GM23338 (cell line): Measurements from ENCODE around the gene SLC16A6. TPM values are rescaled to one million over a fixed set of nuclear protein-coding genes. Genes with fewer than 3 reads are reported as not detected.
"Not testable (repeated sequence)": the region's sequence is repeated elsewhere in the genome, so short reads cannot be mapped to it uniquely, and the experiment has no call there.

Experiments
- ATAC-seq: fragments of 200-7000 bp; cut with Tn5 transposase; 3 replicates; pipeline ENCODE4 v1.9.1; 2020
- DNase-seq: peaks from one replicate; pipeline ENCODE4 v3.0.0-alpha.2; 2015; ENCODE audit warnings: low spot score
- H2AFZ ChIP-seq: fragments of 200-600 bp; sonication (generic); 2 replicates; pipeline ENCODE4 v1.8.0; 2016; ENCODE audit warnings: antibody characterized with exemption, mild to moderate bottlenecking, moderate library complexity
- H3F3A ChIP-seq: fragments of 200-600 bp; sonication (generic); replicated peaks from 2 replicates; pipeline ENCODE4 v1.8.0; 2017; ENCODE audit warnings: antibody characterized with exemption, mixed run types, low read depth
- H3K27ac ChIP-seq: fragments of 200-600 bp; sonication (generic); 2 replicates; pipeline ENCODE4 v1.6.1; 2016; ENCODE audit warnings: low read depth
- H3K27me3 ChIP-seq: fragments of 200-600 bp; sonication (generic); 2 replicates; pipeline ENCODE4 v1.8.0; 2016; ENCODE audit warnings: mild to moderate bottlenecking, mixed run types, moderate library complexity; ENCODE audit not compliant: insufficient read depth
- H3K36me3 ChIP-seq: fragments of 200-600 bp; sonication (generic); 2 replicates; pipeline ENCODE4 v1.8.0; 2016; ENCODE audit warnings: mild to moderate bottlenecking; ENCODE audit not compliant: insufficient read depth
- H3K4me1 ChIP-seq: fragments of 200-600 bp; sonication (generic); 2 replicates; pipeline ENCODE4 v1.8.0; 2016; ENCODE audit warnings: mild to moderate bottlenecking, moderate library complexity; ENCODE audit not compliant: insufficient read depth
- H3K4me2 ChIP-seq: fragments of 200-600 bp; sonication (generic); 2 replicates; pipeline ENCODE4 v1.7.1; 2017; ENCODE audit warnings: mixed run types
- H3K4me3 ChIP-seq: fragments of 200-600 bp; sonication (generic); 2 replicates; pipeline ENCODE4 v1.6.1; 2016; ENCODE audit warnings: mixed run types
- H3K79me2 ChIP-seq: fragments of 200-600 bp; sonication (generic); replicated peaks from 2 replicates; pipeline ENCODE4 v1.8.0; 2017; ENCODE audit warnings: mild to moderate bottlenecking; ENCODE audit not compliant: insufficient read depth
- H3K9me2 ChIP-seq: fragments of 200-600 bp; sonication (generic); 2 replicates; pipeline ENCODE4 v1.8.0; 2017; ENCODE audit not compliant: insufficient read depth
- H4K20me1 ChIP-seq: fragments of 200-600 bp; sonication (generic); replicated peaks from 2 replicates; pipeline ENCODE4 v1.8.0; 2017; ENCODE audit warnings: mild to moderate bottlenecking; ENCODE audit not compliant: insufficient read depth
- H3K27ac Mint-ChIP-seq: 2 replicates; pipeline ENCODE4 v1.8.0; 2020; ENCODE audit warnings: inconsistent platforms, mild to moderate bottlenecking, moderate library complexity, mixed read lengths
- H3K27me3 Mint-ChIP-seq: 3 replicates; pipeline ENCODE4 v1.8.0; 2022; ENCODE audit warnings: low read depth, mild to moderate bottlenecking, moderate library complexity, mixed read lengths, inconsistent platforms; ENCODE audit not compliant: insufficient read depth, poor library complexity
- H3K36me3 Mint-ChIP-seq: 3 replicates; pipeline ENCODE4 v1.8.0; 2021; ENCODE audit warnings: low read depth, mild to moderate bottlenecking, inconsistent platforms, moderate library complexity, mixed read lengths
- H3K4me1 Mint-ChIP-seq: 3 replicates; pipeline ENCODE4 v1.8.0; 2020; ENCODE audit warnings: mild to moderate bottlenecking, inconsistent platforms, mixed read lengths
- H3K4me3 Mint-ChIP-seq: 3 replicates; pipeline ENCODE4 v1.8.0; 2021; ENCODE audit warnings: moderate library complexity, mild to moderate bottlenecking, inconsistent platforms, mixed read lengths
- H3K9me3 Mint-ChIP-seq: 3 replicates; pipeline ENCODE4 v1.8.0; 2020; ENCODE audit warnings: moderate library complexity, mild to moderate bottlenecking, inconsistent platforms, mixed read lengths
- EZH2 ChIP-seq: fragments of 200-600 bp; sonication (generic); IDR thresholded peaks from one replicate; pipeline ENCODE4 v1.8.0; 2017; ENCODE audit warnings: antibody characterized with exemption, mild to moderate bottlenecking, low read depth; ENCODE audit not compliant: unreplicated experiment
- EZH2phosphoT487 ChIP-seq: fragments of 200-600 bp; sonication (generic); IDR thresholded peaks from one replicate; pipeline ENCODE4 v1.8.1; 2018; ENCODE audit warnings: antibody characterized with exemption; ENCODE audit not compliant: unreplicated experiment
- JUNB ChIP-seq: IDR thresholded peaks from one replicate; pipeline ENCODE4 v1.6.1; 2016; ENCODE audit warnings: antibody characterized with exemption; ENCODE audit not compliant: unreplicated experiment
- NANOG ChIP-seq: IDR thresholded peaks from 2 replicates; pipeline ENCODE4 v1.6.1; 2016; ENCODE audit warnings: antibody characterized with exemption, borderline replicate concordance
- POLR2AphosphoS5 ChIP-seq: IDR thresholded peaks from 2 replicates; pipeline ENCODE4 v1.6.1; 2016; ENCODE audit warnings: antibody characterized with exemption, low read depth
- REST ChIP-seq: IDR thresholded peaks from one replicate; pipeline ENCODE4 v1.6.1; 2018; ENCODE audit warnings: antibody characterized with exemption; ENCODE audit not compliant: unreplicated experiment
- STAT1 ChIP-seq: IDR thresholded peaks from one replicate; pipeline ENCODE4 v1.6.1; 2016; ENCODE audit warnings: antibody characterized with exemption; ENCODE audit not compliant: unreplicated experiment
- ZNF114 ChIP-seq: fragments of 250-450 bp; sonication (Bioruptor Pico); IDR thresholded peaks from 2 replicates; pipeline ENCODE4 v1.5.0; 2020; ENCODE audit warnings: mild to moderate bottlenecking, moderate library complexity
- ZNF331 ChIP-seq: fragments of 250-450 bp; sonication (Bioruptor Pico); IDR thresholded peaks from 2 replicates; pipeline ENCODE4 v1.5.0; 2020; ENCODE audit warnings: low read depth, mild to moderate bottlenecking, moderate library complexity
- polyA plus RNA-seq: library from polyadenylated mRNA; unstranded; fragments of >200 nt; fragmentation: Nextera tagmentation; extraction: Ambion mirVana; gene quantifications from 2 replicates; pipeline ENCODE4 v1.2.1, GENCODE V29; 2016
- total RNA-seq: library from RNA; depleted of rRNA; stranded (reverse); fragments of >200 nt; shearing (Covaris generic); gene quantifications from 2 replicates; pipeline ENCODE4 v1.2.3, GENCODE V29; 2014
- TF ChIP-seq, protein P1 (sequence below): IDR thresholded peaks from 2 replicates; pipeline ENCODE4 v1.6.1; 2016; ENCODE audit warnings: antibody characterized with exemption
- TF ChIP-seq, protein P2 (sequence below), 2 experiments: fragments of 200-600 bp in 1 of 2; sonication (generic) in 1 of 2; conservative IDR thresholded peaks; 2 replicates each; pipeline versions ENCODE4 v1.5.1 to v1.6.1; 2016 to 2017; ENCODE audit warnings: antibody characterized with exemption in 2 of 2, low read depth in 2 of 2, mild to moderate bottlenecking in 2 of 2, moderate library complexity in 1 of 2

Gene SLC16A6
- total and polyA plus RNA-seq, 2 experiments from 2014 or later = not detected

GRCh38 chr17:68256701-68257100 lies 34.2 kb downstream of the SLC16A6 start:
- not testable (repeated sequence) for H4K20me1 ChIP-seq, H3K27me3 Mint-ChIP-seq, H3K9me2 ChIP-seq, H3K4me2 ChIP-seq, H3K4me3 Mint-ChIP-seq, H3K79me2 ChIP-seq, H3K27ac ChIP-seq, H3K27ac Mint-ChIP-seq, ATAC-seq, H3K9me3 Mint-ChIP-seq, H3F3A ChIP-seq, H3K4me1 ChIP-seq, DNase-seq, H3K4me3 ChIP-seq, H3K27me3 ChIP-seq, H2AFZ ChIP-seq
- H3K36me3 Mint-ChIP-seq = peaks cover 20% of the 10 kb centered on the region; the same call in 2 of the 3 replicates
- H3K36me3 ChIP-seq = peaks cover 10% of the 10 kb centered on the region; the same call in 1 of the 2 replicates
- peaks cover 17% of the 10 kb centered on the region for H3K4me1 Mint-ChIP-seq

- TF ChIP-seq POLR2AphosphoS5 = no peak
- TF ChIP-seq EZH2 = no peak
- TF ChIP-seq ZNF331 (CRISPR knock-in tag) = no peak
- no peak for TF ChIP-seq EZH2phosphoT487
- TF ChIP-seq, protein P1, sequence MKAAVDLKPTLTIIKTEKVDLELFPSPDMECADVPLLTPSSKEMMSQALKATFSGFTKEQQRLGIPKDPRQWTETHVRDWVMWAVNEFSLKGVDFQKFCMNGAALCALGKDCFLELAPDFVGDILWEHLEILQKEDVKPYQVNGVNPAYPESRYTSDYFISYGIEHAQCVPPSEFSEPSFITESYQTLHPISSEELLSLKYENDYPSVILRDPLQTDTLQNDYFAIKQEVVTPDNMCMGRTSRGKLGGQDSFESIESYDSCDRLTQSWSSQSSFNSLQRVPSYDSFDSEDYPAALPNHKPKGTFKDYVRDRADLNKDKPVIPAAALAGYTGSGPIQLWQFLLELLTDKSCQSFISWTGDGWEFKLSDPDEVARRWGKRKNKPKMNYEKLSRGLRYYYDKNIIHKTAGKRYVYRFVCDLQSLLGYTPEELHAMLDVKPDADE = no peak
- no peak for TF ChIP-seq JUNB
- TF ChIP-seq NANOG = no peak
- no peak for TF ChIP-seq STAT1
- TF ChIP-seq, protein P2, sequence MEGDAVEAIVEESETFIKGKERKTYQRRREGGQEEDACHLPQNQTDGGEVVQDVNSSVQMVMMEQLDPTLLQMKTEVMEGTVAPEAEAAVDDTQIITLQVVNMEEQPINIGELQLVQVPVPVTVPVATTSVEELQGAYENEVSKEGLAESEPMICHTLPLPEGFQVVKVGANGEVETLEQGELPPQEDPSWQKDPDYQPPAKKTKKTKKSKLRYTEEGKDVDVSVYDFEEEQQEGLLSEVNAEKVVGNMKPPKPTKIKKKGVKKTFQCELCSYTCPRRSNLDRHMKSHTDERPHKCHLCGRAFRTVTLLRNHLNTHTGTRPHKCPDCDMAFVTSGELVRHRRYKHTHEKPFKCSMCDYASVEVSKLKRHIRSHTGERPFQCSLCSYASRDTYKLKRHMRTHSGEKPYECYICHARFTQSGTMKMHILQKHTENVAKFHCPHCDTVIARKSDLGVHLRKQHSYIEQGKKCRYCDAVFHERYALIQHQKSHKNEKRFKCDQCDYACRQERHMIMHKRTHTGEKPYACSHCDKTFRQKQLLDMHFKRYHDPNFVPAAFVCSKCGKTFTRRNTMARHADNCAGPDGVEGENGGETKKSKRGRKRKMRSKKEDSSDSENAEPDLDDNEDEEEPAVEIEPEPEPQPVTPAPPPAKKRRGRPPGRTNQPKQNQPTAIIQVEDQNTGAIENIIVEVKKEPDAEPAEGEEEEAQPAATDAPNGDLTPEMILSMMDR (conservative IDR thresholded peaks at IDR 0.05; ENCODE audit: low read depth in 2 of 2) = no peak
- no peak for TF ChIP-seq REST
- no peak for TF ChIP-seq ZNF114 (CRISPR knock-in tag)
- H2AFZ ChIP-seq = no peak overlapping the region
- H3F3A ChIP-seq = no peaks in the 10 kb centered on the region
- H3K36me3 ChIP-seq = peaks cover 10% of the 10 kb centered on the region; the same call in 1 of the 2 replicates
- peaks cover 5% of the 10 kb centered on the region; the same call in 1 of the 2 replicates for H3K4me1 ChIP-seq
- H3K4me1 Mint-ChIP-seq = peaks cover 17% of the 10 kb centered on the region
- H3K27me3 ChIP-seq = no peaks in the 10 kb centered on the region
- DNase-seq (no peak), ATAC-seq (no peak)
- H3K27ac Mint-ChIP-seq = no peak overlapping the region
- H3K9me3 Mint-ChIP-seq = no peaks in the 10 kb centered on the region
- H3K4me3 Mint-ChIP-seq = no peak overlapping the region
- no peaks in the 10 kb centered on the region for H3K9me2 ChIP-seq
- no peak overlapping the region for H3K27ac ChIP-seq
- H4K20me1 ChIP-seq = no peaks in the 10 kb centered on the region
- H3K4me2 ChIP-seq = no peak overlapping the region
- H3K4me3 ChIP-seq = no peak overlapping the region
- H3K79me2 ChIP-seq = no peaks in the 10 kb centered on the region
- peaks cover 6% of the 10 kb centered on the region for H3K27me3 Mint-ChIP-seq
- peaks cover 20% of the 10 kb centered on the region; the same call in 2 of the 3 replicates for H3K36me3 Mint-ChIP-seq
These were observed 35.0 kb downstream of the SLC16A6 start for GRCh38 chr17:68255731-68256538.
